GM19438 (cell line): ENCODE results near the gene MS4A1.
"Not testable (repeated sequence)": the region's sequence is repeated elsewhere in the genome, so short reads cannot be mapped to it uniquely, and the experiment has no call there.

Experiments used
- ATAC-seq: cut with Tn5 transposase; IDR thresholded peaks from one replicate; pipeline ENCODE4 v1.9.1; 2021; ENCODE audit warnings: low read depth; ENCODE audit not compliant: unreplicated experiment

MS4A1 gene

DNA sequence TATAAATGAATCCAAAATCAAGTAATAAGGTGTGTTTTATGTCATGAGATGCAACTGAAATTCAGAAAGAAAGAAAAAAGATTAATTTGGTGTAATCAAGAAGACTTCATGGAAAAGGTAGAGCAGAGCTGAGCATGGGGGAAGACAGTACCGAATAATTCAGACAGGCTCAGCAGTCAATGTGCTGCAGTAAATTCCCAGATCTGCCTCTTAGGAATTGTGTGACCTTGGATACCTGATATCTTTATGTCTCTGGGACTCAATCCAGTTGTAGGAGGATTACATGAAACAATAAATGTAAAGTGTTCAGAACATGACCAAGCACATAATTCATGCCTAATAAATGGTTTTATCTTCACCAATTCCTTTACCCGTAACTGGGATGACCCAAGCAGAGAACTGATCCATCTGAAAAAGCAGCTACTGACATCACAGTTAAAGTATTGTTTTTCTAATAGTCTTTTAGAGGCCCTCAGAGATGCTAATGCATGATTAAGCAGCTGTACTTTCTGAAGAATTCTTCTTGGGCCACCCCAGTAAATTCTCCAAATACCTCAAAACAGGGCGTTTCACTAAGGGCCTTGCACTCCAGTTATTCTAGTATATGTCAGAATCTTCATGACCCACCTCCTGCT lies 44.7 kb downstream of the MS4A1 start:
- no peak for ATAC-seq

DNA sequence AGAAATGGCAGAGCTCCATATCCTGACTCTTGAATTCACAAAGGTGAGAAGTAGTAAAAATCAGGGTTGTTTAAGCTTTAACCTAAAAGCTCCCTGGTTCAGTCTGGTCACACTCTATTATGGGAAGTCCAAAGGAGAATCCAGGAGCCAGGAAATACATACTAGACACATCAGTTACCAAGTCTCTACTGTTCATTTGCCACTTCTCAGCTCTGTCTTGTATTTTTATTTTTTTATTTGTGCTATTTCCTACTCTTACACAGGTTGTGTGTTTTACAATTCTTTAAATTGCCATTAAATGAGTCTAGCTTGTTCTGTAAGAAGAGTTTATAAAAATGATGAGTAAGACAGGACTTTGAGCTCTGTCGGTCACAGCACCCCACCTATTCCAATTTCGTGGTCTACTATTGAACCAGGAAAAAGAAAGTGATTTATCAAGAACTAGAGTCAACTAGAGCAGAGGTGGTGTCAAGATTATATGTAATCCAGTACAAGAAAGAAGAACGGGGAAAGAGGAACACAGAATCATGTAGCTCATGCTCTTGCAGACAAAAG lies 46.7 kb downstream of the MS4A1 start:
- no peak for ATAC-seq

DNA sequence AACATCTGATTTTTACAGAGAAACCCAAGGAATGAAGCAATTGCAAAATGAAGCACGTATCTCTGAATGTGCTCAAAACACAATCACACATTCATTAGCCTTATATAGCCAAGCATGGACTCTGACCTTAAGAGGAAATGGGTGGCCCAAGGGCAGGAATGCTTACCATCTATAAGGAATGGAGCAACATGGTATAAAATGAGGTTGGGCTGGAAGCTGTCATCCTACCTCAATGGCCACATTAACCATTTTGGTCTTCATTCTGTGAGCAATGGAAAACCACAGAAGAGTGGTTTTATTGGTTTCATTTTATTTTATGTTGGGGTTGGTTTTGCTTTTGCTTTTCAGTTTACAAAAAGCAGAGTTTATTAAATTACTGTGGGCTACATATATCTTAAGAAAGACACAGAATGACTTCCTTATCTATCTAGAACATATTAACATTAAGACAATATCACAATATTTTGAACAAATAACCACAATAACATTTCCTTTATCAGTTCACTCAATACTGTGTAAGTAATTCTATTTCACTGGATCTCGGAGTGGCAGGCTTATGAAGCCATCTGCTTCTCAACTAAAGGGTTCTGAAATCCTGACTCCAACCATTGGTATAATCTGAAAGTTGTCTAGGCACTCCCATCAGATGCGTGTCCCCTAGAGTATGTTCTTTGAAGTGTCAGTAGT lies 48.7 kb downstream of the MS4A1 start:
- no peak for ATAC-seq

DNA sequence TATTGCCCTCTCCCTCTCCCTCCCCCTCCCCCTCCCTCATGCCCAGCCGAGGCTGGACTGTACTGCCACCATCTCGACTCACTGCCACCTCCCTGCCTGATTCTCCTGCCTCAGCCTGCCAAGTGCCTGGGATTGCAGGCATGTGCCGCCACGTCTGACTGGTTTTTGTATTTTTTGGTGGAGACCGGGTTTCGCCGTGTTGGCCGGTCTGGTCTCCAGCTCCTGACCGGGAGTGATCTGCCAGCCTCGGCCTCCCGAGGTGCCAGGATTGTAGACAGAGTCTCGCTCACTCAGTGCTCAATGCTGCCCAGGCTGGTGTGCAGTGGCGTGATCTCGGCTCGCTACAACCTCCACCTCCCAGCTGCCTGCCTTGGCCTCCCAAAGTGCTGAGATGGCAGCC lies 54.0 kb downstream of the MS4A1 start:
- ATAC-seq, result not testable (repeated sequence)

DNA sequence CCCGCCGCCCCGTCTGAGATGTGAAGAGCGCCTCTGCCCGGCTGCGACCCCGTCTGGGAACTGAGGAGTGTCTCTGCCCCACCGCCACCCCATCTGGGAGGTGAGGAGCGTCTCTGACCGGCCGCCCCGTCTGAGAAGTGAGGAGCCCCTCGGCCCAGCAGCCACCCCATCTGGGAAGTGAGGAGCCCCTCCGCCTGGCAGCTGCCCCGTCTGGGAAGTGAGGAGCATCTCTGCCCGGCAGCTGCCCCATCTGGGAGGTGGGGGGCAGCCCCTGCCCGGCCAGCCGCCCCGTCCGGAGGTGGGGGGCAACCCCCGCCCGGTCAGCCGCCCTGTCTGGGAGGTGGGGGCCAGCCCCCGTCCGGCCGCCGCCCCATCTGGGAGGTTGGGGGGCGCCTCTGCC lies 54.6 kb downstream of the MS4A1 start:
- not testable (repeated sequence) for ATAC-seq

DNA sequence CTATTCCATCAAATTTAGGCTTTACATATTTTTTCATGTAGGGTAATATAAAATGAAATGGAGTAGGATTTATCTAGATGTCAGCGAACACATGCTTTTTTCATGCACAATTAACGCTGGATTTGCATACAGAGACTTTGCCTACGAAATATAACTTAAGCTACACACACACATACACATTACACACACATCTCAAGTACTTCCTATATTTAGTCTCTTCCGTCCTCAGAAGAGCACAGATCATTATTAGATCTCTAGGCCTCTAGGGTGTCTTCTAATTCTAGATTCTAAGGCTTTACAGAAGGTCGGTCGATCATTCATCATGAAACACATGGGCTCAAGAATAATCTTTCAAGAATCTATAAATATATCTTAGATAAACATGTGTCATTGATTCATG lies 55.7 kb downstream of the MS4A1 start:
- ATAC-seq, result no peak

DNA sequence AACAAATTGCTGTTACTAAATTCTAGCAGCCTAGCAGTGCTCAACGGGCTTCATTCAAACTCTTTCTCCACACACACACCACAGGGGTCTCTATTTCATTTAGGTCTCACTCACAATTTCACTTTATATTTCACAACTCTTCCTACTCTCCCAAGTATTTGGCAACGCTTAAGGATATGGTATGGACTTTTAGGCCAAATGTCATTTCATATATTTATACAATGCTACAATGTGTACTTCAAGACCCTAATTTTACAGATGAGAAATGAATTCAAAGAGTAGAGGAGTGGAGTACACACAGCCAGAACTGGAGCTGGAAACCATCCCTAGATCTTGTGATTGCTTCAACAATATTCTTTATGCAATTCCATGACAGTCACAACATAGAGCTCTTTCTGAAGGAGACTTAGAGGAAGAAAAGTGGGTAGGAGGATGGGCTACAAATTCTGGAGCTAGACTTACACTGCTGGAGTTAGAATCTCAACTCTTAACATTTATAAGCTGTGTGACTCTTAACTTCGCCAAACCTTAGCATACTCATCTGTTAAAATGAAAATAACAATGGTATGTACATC lies 57.1 kb downstream of the MS4A1 start:
- ATAC-seq, result no peak

DNA sequence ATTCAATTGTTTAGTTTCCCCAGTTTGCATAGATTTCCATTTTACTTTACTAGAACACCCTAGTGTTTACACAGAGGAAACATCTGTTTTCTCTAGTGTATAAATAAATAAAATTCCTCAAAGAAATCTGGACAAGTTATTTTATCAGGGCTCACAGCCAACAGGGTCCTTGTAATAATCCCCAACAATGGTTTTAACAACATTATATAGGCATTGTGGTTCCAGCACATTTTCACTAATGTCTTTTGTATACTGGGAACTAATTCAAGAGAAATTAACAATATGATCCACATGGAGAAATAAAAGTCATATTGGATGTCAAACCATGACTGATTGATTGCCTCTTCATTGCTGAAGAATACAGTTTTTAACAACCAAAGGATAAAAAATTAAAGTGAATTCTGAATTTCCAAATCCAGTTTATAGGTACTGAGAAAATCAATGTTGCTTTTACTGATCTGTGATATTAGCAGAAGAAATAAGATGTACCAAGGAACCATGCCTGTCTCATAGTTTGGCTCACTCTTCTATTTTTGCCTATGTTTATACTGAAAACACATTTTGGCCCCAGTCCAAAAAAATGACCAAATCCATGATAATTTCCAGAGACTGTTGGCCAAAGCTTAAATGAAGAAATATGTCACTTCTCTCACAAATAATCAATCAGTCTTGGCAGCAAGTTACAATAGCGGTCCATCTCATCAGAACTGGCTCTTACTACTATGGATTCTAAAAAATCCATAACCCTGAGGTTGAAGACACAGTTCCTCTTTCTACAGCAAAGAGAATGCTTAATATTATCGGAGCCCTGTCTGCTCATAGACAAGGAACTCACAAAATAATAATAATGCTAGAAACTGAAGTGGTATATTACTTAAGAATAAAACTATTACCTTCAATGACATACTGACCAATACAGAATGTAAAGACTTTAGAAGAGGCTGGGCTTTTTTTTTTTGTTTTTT lies 58.1 kb downstream of the MS4A1 start:
- ATAC-seq, result no peak

DNA sequence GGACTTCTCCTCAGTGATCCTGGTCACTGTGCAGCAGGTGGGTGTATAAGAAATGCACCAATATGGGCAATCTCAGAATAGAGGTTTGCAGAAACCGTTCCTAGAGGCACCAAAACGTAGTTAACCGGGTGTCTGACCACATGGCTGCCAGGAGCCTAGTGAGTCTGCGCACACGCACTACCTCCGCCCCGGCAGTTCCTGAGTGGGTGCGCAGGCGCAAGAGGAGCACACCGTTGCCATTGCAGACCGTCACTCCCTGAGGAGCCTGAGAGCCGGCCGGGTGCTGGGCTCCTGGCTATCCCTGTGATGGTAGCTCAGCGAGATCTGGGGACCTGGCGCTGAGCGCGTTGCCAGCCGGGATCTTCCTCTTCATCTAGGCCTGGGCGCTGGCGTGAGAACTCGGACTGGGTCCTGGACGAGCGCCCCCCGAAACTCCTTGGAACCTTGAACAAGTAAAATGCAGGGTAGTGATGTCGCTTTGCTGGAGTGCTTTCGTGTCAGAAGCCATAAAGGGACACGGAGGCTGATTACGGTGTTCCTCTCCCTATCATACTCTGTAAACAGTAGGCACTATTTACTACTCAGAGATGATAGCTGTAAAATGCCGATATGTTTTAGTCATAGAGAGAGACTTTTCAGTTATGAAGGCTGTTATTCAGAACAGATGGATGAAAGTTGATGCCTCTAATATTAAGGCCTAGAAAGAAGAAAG lies 59.7 kb downstream of the MS4A1 start, which contains the start of gene MS4A13:
TSS of gene MS4A13 (plus strand) at position 249 of the 712 bp plus-strand sequence. CDS start 2,692 bp downstream, outside the sequence.
- no peak for ATAC-seq
